Right lobe of liver (tissue), 4 donors: ENCODE data around the gene P4HTM.

Experiments used
- POLR2A ChIP-seq: fragments of 450-650 bp; IDR thresholded peaks from one replicate; pipeline ENCODE4 v1.6.1; 2017; ENCODE audit warnings: antibody characterized with exemption, mild to moderate bottlenecking
- TF ChIP-seq, protein P1 (sequence below), 4 donors: fragments of 200-600 bp in 3 of 4; fragments of 450-650 bp in 1 of 4; IDR thresholded peaks; one replicate each; pipeline versions ENCODE4 v1.5.1 to v1.8.0; 2016 to 2022; ENCODE audit warnings: antibody characterized with exemption in 4 of 4, mild to moderate bottlenecking in 2 of 4
- donor health status: DM: no; HTN: no; CAD: no.
- donor health status: DM: no; HTN: no; CAD: no.
- donor health status: DM: no; HTN: yes; CAD: no.

DNA sequence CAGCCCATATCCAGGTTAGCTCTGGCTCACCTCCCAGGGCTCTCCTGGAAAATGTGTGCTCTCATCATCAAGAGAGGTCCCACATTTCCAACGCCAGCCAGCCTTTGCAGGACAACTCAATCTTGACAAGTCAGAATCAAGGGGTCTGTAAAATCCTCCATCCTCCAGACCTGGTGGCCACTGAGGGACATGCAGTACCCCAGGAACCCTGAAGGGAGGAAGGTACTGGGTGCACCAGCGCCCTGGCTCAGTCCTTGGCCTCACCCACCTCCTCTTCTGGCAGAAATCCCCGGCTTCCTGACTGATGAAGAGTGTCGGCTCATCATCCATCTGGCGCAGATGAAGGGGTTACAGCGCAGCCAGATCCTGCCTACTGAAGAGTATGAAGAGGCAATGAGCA lies 11.1 kb downstream of the P4HTM start:
- TF ChIP-seq, protein P1, sequence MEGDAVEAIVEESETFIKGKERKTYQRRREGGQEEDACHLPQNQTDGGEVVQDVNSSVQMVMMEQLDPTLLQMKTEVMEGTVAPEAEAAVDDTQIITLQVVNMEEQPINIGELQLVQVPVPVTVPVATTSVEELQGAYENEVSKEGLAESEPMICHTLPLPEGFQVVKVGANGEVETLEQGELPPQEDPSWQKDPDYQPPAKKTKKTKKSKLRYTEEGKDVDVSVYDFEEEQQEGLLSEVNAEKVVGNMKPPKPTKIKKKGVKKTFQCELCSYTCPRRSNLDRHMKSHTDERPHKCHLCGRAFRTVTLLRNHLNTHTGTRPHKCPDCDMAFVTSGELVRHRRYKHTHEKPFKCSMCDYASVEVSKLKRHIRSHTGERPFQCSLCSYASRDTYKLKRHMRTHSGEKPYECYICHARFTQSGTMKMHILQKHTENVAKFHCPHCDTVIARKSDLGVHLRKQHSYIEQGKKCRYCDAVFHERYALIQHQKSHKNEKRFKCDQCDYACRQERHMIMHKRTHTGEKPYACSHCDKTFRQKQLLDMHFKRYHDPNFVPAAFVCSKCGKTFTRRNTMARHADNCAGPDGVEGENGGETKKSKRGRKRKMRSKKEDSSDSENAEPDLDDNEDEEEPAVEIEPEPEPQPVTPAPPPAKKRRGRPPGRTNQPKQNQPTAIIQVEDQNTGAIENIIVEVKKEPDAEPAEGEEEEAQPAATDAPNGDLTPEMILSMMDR (IDR thresholded peaks at IDR 0.05) = no peak
- no peak for TF ChIP-seq POLR2A
